Measurements from ENCODE around the gene BRIP1. TPM values are rescaled to one million over a fixed set of nuclear protein-coding genes. Genes with fewer than 3 reads are reported as not detected.

Gene BRIP1
- total RNA-seq, 1 donor from 2014 or later = 66.4 TPM

- H3K4me1 Mint-ChIP-seq = no peaks in the 10 kb centered on the region
- H3K27me3 ChIP-seq = no peaks in the 10 kb centered on the region
- no peaks in the 10 kb centered on the region for H3K4me1 ChIP-seq
- H3K36me3 ChIP-seq = peaks cover 7% of the 10 kb centered on the region
- peaks cover 28% of the 10 kb centered on the region for H3K36me3 Mint-ChIP-seq
- no peak overlapping the region for H3K9ac ChIP-seq
- H3K4me3 ChIP-seq = no peak overlapping the region
- H2AFZ ChIP-seq (replicated peaks) = no peak overlapping the region
- H3K9me3 ChIP-seq (ENCODE audit: low read depth) = no peaks in the 10 kb centered on the region
- DNase-seq (ENCODE audit: low spot score) = no peak
- no peak overlapping the region for H3K4me2 ChIP-seq
- no peaks in the 10 kb centered on the region for H3K27me3 Mint-ChIP-seq (ENCODE audit: insufficient read depth, low read depth)
- no peaks in the 10 kb centered on the region for H3K79me2 ChIP-seq (ENCODE audit: low read depth)
- H3F3A ChIP-seq (ENCODE audit: low read depth) = no peaks in the 10 kb centered on the region
- H3K27ac Mint-ChIP-seq = no peak overlapping the region
- no peaks in the 10 kb centered on the region for H4K20me1 ChIP-seq (ENCODE audit: low read depth)
- TF ChIP-seq CTCF (IDR thresholded peaks at IDR 0.05) (no peak), EZH2 (IDR thresholded peaks at IDR 0.05) (no peak), EZH2phosphoT487 (IDR thresholded peaks at IDR 0.05) (no peak)
- no peaks in the 10 kb centered on the region for H3K9me3 Mint-ChIP-seq
- no peak overlapping the region for H3K4me3 Mint-ChIP-seq
- no peak overlapping the region for H3K27ac ChIP-seq
These were observed 173.6 kb downstream of the BRIP1 start for GRCh38 chr17:61689610-61690180.

- TF ChIP-seq EZH2phosphoT487 (IDR thresholded peaks at IDR 0.05) (no peak), CTCF (IDR thresholded peaks at IDR 0.05) (no peak), EZH2 (IDR thresholded peaks at IDR 0.05) (no peak)
- H3K27me3 Mint-ChIP-seq (ENCODE audit: insufficient read depth, low read depth) = no peaks in the 10 kb centered on the region
- Histone ChIP-seq H3K79me2 (ENCODE audit: low read depth) (no peaks in the 10 kb centered on the region), H3K4me3 (no peak overlapping the region), H3K9me3 (ENCODE audit: low read depth) (no peaks in the 10 kb centered on the region), H2AFZ (replicated peaks) (no peak overlapping the region), H3F3A (ENCODE audit: low read depth) (no peaks in the 10 kb centered on the region), H3K9ac (no peak overlapping the region), H4K20me1 (ENCODE audit: low read depth) (no peaks in the 10 kb centered on the region), H3K4me1 (no peaks in the 10 kb centered on the region), H3K27ac (no peak overlapping the region), H3K36me3 (peaks cover 3% of the 10 kb centered on the region), H3K27me3 (no peaks in the 10 kb centered on the region), H3K4me2 (no peak overlapping the region)
- DNase-seq (ENCODE audit: low spot score) = no peak
- H3K4me1 Mint-ChIP-seq = no peaks in the 10 kb centered on the region
- no peak overlapping the region for H3K27ac Mint-ChIP-seq
- no peaks in the 10 kb centered on the region for H3K9me3 Mint-ChIP-seq
- H3K36me3 Mint-ChIP-seq = peaks cover 30% of the 10 kb centered on the region
- no peak overlapping the region for H3K4me3 Mint-ChIP-seq
These were observed 175.6 kb downstream of the BRIP1 start for GRCh38 chr17:61687769-61688168.

- Histone ChIP-seq H3K4me2 (no peak overlapping the region), H3K4me1 (no peaks in the 10 kb centered on the region), H2AFZ (replicated peaks) (no peak overlapping the region), H3K36me3 (no peaks in the 10 kb centered on the region), H3K79me2 (ENCODE audit: low read depth) (no peaks in the 10 kb centered on the region), H3K27me3 (no peaks in the 10 kb centered on the region), H3F3A (ENCODE audit: low read depth) (no peaks in the 10 kb centered on the region), H3K4me3 (no peak overlapping the region), H3K27ac (no peak overlapping the region), H3K9ac (no peak overlapping the region), H3K9me3 (ENCODE audit: low read depth) (no peaks in the 10 kb centered on the region), H4K20me1 (ENCODE audit: low read depth) (no peaks in the 10 kb centered on the region)
- no peak for DNase-seq (ENCODE audit: low spot score)
- Mint-ChIP-seq H3K9me3 (no peaks in the 10 kb centered on the region), H3K4me3 (no peak overlapping the region), H3K27ac (no peak overlapping the region), H3K4me1 (no peaks in the 10 kb centered on the region), H3K27me3 (ENCODE audit: insufficient read depth, low read depth) (no peaks in the 10 kb centered on the region), H3K36me3 (peaks cover 32% of the 10 kb centered on the region)
- no peak for TF ChIP-seq CTCF (IDR thresholded peaks at IDR 0.05)
These were observed 177.2 kb downstream of the BRIP1 start for GRCh38 chr17:61686113-61686512.
